Measurements from ENCODE around the gene SEMA4F. TPM values are rescaled to one million over a fixed set of nuclear protein-coding genes. Genes with fewer than 3 reads are reported as not detected.

The SEMA4F gene
- polyA plus RNA-seq, 1 donor (not counting 4 experiments of a cell fraction or from before 2014, with no cell fraction given) = 8.0 TPM

- Histone ChIP-seq H3K9me1 (ENCODE audit: control insufficient read depth, extremely low read depth, insufficient read depth, low read length) (no peaks in the 10 kb centered on the region), H2AFZ (ENCODE audit: control insufficient read depth, low read length) (no peak overlapping the region), H3K36me3 (ENCODE audit: control insufficient read depth in 2 of 2, extremely low read depth in 1 of 2, insufficient read depth in 2 of 2, low read length in 2 of 2) (no peaks in the 10 kb centered on the region), H3K9me3 (ENCODE audit: control insufficient read depth, low read depth, low read length) (no peaks in the 10 kb centered on the region), H3K4me2 (ENCODE audit: control insufficient read depth, extremely low read depth, insufficient read depth, low read depth, low read length) (no peak overlapping the region), H3K4me3 (ENCODE audit: control insufficient read depth in 2 of 3, extremely low read depth in 1 of 3, insufficient read depth in 2 of 3, low read depth in 1 of 3, low read length in 3 of 3) (no peak overlapping the region), H4K20me1 (ENCODE audit: control insufficient read depth, extremely low read depth, insufficient read depth, low read length) (no peaks in the 10 kb centered on the region), H3K9ac (ENCODE audit: control insufficient read depth, extremely low read depth, insufficient read depth, low read length) (no peak overlapping the region), H3K4me1 (ENCODE audit: control insufficient read depth, extremely low read depth, insufficient read depth, low read length) (peaks cover 11% of the 10 kb centered on the region), H3K27ac (ENCODE audit: control insufficient read depth, insufficient read depth, low read length) (no peak overlapping the region), H3K27me3 (ENCODE audit: control insufficient read depth, extremely low read depth, insufficient read depth, low read length) (no peaks in the 10 kb centered on the region), H3K79me2 (ENCODE audit: control insufficient read depth, insufficient read depth, low read length) (no peaks in the 10 kb centered on the region)
- no peak for DNase-seq (ENCODE audit: low read depth, low spot score)
- no peak for TF ChIP-seq CTCF (optimal IDR thresholded peaks at IDR 0.05 in 1 of 3, IDR thresholded peaks at IDR 0.05 in 1 of 3, conservative IDR thresholded peaks at IDR 0.05 in 1 of 3; ENCODE audit: extremely low read depth in 1 of 3, insufficient read depth in 2 of 3, low read length in 3 of 3)
- TF ChIP-seq EZH2 (IDR thresholded peaks at IDR 0.05; ENCODE audit: low read length) = no peak
- no peak for FAIRE-seq
- dilution Hi-C loops (cut with MboI; ENCODE audit: extremely low pct_ligation_motif_present, low sequenced_read_pairs) = no loop called here
Observed at GRCh38 chr2:74719066-74719465, 65.0 kb downstream of the SEMA4F start.

DNA sequence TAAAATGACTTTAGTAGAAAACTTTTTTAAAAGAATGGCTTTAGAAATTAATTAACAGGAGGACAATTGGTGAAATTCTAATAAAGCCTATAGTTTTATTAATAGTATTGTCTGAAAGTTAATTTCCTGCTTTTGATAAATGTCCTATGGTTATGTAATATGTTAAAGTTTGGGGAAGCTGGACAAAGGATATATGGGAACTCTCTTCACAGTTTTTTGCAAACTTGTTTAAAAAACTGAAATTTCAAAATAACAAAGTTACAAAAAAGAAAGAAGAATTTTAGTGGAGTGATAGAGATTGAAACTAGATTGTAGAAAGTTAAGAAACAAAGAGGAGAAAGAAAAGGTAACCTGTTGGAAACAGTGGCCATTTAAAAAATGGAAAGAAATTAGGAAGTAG is 67.3 kb downstream of the SEMA4F start:
- Histone ChIP-seq H3K4me3 (ENCODE audit: control insufficient read depth in 2 of 3, extremely low read depth in 1 of 3, insufficient read depth in 2 of 3, low read depth in 1 of 3, low read length in 3 of 3) (no peak overlapping the region), H3K4me2 (ENCODE audit: control insufficient read depth, extremely low read depth, insufficient read depth, low read depth, low read length) (no peak overlapping the region), H3K36me3 (ENCODE audit: control insufficient read depth in 2 of 2, extremely low read depth in 1 of 2, insufficient read depth in 2 of 2, low read length in 2 of 2) (no peaks in the 10 kb centered on the region), H2AFZ (ENCODE audit: control insufficient read depth, low read length) (no peak overlapping the region), H3K9me1 (ENCODE audit: control insufficient read depth, extremely low read depth, insufficient read depth, low read length) (no peaks in the 10 kb centered on the region), H3K9me3 (ENCODE audit: control insufficient read depth, low read depth, low read length) (no peaks in the 10 kb centered on the region), H3K4me1 (ENCODE audit: control insufficient read depth, extremely low read depth, insufficient read depth, low read length) (peaks cover 3% of the 10 kb centered on the region), H3K27me3 (ENCODE audit: control insufficient read depth, extremely low read depth, insufficient read depth, low read length) (no peaks in the 10 kb centered on the region), H3K27ac (ENCODE audit: control insufficient read depth, insufficient read depth, low read length) (no peak overlapping the region), H3K9ac (ENCODE audit: control insufficient read depth, extremely low read depth, insufficient read depth, low read length) (no peak overlapping the region), H3K79me2 (ENCODE audit: control insufficient read depth, insufficient read depth, low read length) (no peaks in the 10 kb centered on the region), H4K20me1 (ENCODE audit: control insufficient read depth, extremely low read depth, insufficient read depth, low read length) (no peaks in the 10 kb centered on the region)
- DNase-seq (ENCODE audit: low read depth, low spot score) = no peak
- no peak for TF ChIP-seq CTCF (optimal IDR thresholded peaks at IDR 0.05 in 1 of 3, IDR thresholded peaks at IDR 0.05 in 1 of 3, conservative IDR thresholded peaks at IDR 0.05 in 1 of 3; ENCODE audit: extremely low read depth in 1 of 3, insufficient read depth in 2 of 3, low read length in 3 of 3)
- dilution Hi-C loops (cut with MboI; ENCODE audit: extremely low pct_ligation_motif_present, low sequenced_read_pairs) = no loop called here
- FAIRE-seq = no peak

Measured in keratinocyte (primary cell).